HEK293 (cell line): ENCODE data around the gene SP8.

Experiments
- FEZF1 ChIP-seq: fragments of 450-650 bp; formaldehyde crosslinking; IDR thresholded peaks from 2 replicates; pipeline ENCODE4 v1.5.1; 2016; ENCODE audit warnings: missing biosample characterization, missing genetic modification characterization
- HIC1 ChIP-seq: fragments of 450-650 bp; formaldehyde crosslinking; IDR thresholded peaks from 2 replicates; pipeline ENCODE4 v1.5.1; 2016; ENCODE audit warnings: missing biosample characterization, missing genetic modification characterization
- KLF10 ChIP-seq: fragments of 450-650 bp; IDR thresholded peaks from 2 replicates; pipeline ENCODE4 v1.5.1; 2018; ENCODE audit warnings: missing biosample characterization, mild to moderate bottlenecking, missing genetic modification characterization
- KLF8 ChIP-seq: fragments of 450-650 bp; formaldehyde crosslinking; IDR thresholded peaks from 2 replicates; pipeline ENCODE4 v1.5.1; 2016; ENCODE audit warnings: missing biosample characterization, missing genetic modification characterization
- PATZ1 ChIP-seq: fragments of 450-650 bp; formaldehyde crosslinking; IDR thresholded peaks from 2 replicates; pipeline ENCODE4 v1.5.1; 2016; ENCODE audit warnings: missing biosample characterization, missing genetic modification characterization
- TCF7L2 ChIP-seq: IDR thresholded peaks from 2 replicates; pipeline ENCODE4 v1.6.1; 2011; ENCODE audit warnings: low read depth, mild to moderate bottlenecking, inconsistent platforms, low read length, moderate library complexity, borderline replicate concordance
- TSHZ1 ChIP-seq: fragments of 450-650 bp; formaldehyde crosslinking; IDR thresholded peaks from 2 replicates; pipeline ENCODE4 v1.5.1; 2016; ENCODE audit warnings: missing biosample characterization, missing genetic modification characterization, borderline replicate concordance
- WT1 ChIP-seq: fragments of 450-650 bp; formaldehyde crosslinking; IDR thresholded peaks from 2 replicates; pipeline ENCODE4 v1.5.1; 2016; ENCODE audit warnings: missing biosample characterization, missing genetic modification characterization
- ZBTB17 ChIP-seq: fragments of 450-650 bp; formaldehyde crosslinking; IDR thresholded peaks from 2 replicates; pipeline ENCODE4 v1.5.1; 2016; ENCODE audit warnings: missing biosample characterization, missing genetic modification characterization
- ZNF266 ChIP-seq: fragments of 450-650 bp; formaldehyde crosslinking; IDR thresholded peaks from 2 replicates; pipeline ENCODE4 v1.5.1; 2016; ENCODE audit warnings: missing biosample characterization, missing genetic modification characterization, low read depth
- ZNF335 ChIP-seq: fragments of 450-650 bp; formaldehyde crosslinking; conservative IDR thresholded peaks from 2 replicates; pipeline ENCODE4 v1.5.1; 2016; ENCODE audit warnings: missing biosample characterization, missing genetic modification characterization
- ZNF341 ChIP-seq: fragments of 450-650 bp; formaldehyde crosslinking; IDR thresholded peaks from 2 replicates; pipeline ENCODE4; 2016; ENCODE audit warnings: low read depth, missing biosample characterization, missing genetic modification characterization
- ZNF391 ChIP-seq: fragments of 450-650 bp; formaldehyde crosslinking; IDR thresholded peaks from 2 replicates; pipeline ENCODE4 v1.5.1; 2016; ENCODE audit warnings: low read depth, missing biosample characterization, missing genetic modification characterization, borderline replicate concordance
- ZNF610 ChIP-seq: fragments of 450-650 bp; formaldehyde crosslinking; IDR thresholded peaks from 2 replicates; pipeline ENCODE4 v1.5.1; 2016; ENCODE audit warnings: missing biosample characterization, missing genetic modification characterization, borderline replicate concordance
- ZNF707 ChIP-seq: fragments of 450-650 bp; formaldehyde crosslinking; IDR thresholded peaks from 2 replicates; pipeline ENCODE4 v1.5.1; 2016; ENCODE audit warnings: missing biosample characterization, missing genetic modification characterization
- ZNF830 ChIP-seq: fragments of 450-650 bp; IDR thresholded peaks from 2 replicates; pipeline ENCODE4 v1.5.0; 2018; ENCODE audit warnings: missing biosample characterization, missing genetic modification characterization, low read depth, mild to moderate bottlenecking, moderate library complexity
- ZNF843 ChIP-seq: fragments of 450-650 bp; formaldehyde crosslinking; IDR thresholded peaks from 2 replicates; pipeline ENCODE4 v1.5.1; 2016; ENCODE audit warnings: missing biosample characterization, missing genetic modification characterization
- ZXDB ChIP-seq: fragments of 450-650 bp; formaldehyde crosslinking; IDR thresholded peaks from 2 replicates; pipeline ENCODE4 v1.5.1; 2016; ENCODE audit warnings: missing biosample characterization, missing genetic modification characterization
- TF ChIP-seq, protein P1 (sequence below): fragments of 450-650 bp; formaldehyde crosslinking; IDR thresholded peaks from 2 replicates; pipeline ENCODE4 v1.5.1; 2016; ENCODE audit warnings: missing biosample characterization, missing genetic modification characterization
- TF ChIP-seq, protein P2 (sequence below): fragments of 450-650 bp; formaldehyde crosslinking; IDR thresholded peaks from 2 replicates; pipeline ENCODE4 v1.5.1; 2016; ENCODE audit warnings: missing biosample characterization, missing genetic modification characterization
- TF ChIP-seq, protein P3 (sequence below): fragments of 450-650 bp; formaldehyde crosslinking; IDR thresholded peaks from 2 replicates; pipeline ENCODE4 v1.5.1; 2016; ENCODE audit warnings: missing biosample characterization, missing genetic modification characterization
- TF ChIP-seq, protein P4 (sequence below): fragments of 450-650 bp; formaldehyde crosslinking; IDR thresholded peaks from 2 replicates; pipeline ENCODE4 v1.5.1; 2016; ENCODE audit warnings: missing biosample characterization, missing genetic modification characterization

Gene SP8

DNA sequence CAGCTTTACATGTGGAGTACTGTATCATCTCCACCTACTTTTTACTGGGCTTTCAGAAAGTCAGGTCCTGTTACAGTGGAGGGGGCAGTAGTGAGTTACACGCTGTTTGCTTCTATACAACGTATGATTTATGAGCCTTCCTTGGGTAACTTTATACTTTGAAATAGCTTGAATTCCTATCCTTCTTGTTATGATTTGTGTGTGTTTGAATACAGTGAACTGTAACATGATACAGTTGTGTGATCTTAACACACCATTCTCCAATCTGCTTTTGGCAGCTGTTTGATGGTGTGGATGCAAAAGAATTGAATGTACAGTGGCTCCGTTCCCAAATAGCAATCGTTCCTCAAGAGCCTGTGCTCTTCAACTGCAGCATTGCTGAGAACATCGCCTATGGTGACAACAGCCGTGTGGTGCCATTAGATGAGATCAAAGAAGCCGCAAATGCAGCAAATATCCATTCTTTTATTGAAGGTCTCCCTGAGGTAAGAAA lies 41.7 kb downstream of the SP8 start (continued):
- TF ChIP-seq TCF7L2 (peak; percentile 81), WT1 (tag by site-specific recombination) (peak; percentile 37; the same call in 1 of the 2 replicates), HIC1 (tag by site-specific recombination) (peak; percentile 61; the same call in 1 of the 2 replicates), KLF8 (tag by site-specific recombination) (peak; percentile 50), ZNF843 (peak; percentile 88), ZNF341 (tag by site-specific recombination) (peak; percentile 26; the same call in 1 of the 2 replicates), TSHZ1 (peak; percentile 71), ZBTB17 (tag by site-specific recombination) (0 out of 2 replicates have a peak, but pooled peaks have one; percentile 21), KLF10 (0 out of 2 replicates have a peak, but pooled peaks have one; percentile 56), ZNF266 (tag by site-specific recombination) (no peak), ZNF335 (tag by site-specific recombination) (peak; percentile 33; the same call in 1 of the 2 replicates), ZNF830 (no peak), ZXDB (tag by site-specific recombination) (peak; percentile 61; the same call in 1 of the 2 replicates), ZNF610 (0 out of 2 replicates have a peak, but pooled peaks have one; percentile 50), ZNF391 (tag by site-specific recombination) (peak; percentile 40; the same call in 1 of the 2 replicates), FEZF1 (tag by site-specific recombination) (peak; percentile 63), ZNF707 (tag by site-specific recombination) (no peak), PATZ1 (tag by site-specific recombination) (0 out of 2 replicates have a peak, but pooled peaks have one; percentile 15)
- TF ChIP-seq, protein P1, sequence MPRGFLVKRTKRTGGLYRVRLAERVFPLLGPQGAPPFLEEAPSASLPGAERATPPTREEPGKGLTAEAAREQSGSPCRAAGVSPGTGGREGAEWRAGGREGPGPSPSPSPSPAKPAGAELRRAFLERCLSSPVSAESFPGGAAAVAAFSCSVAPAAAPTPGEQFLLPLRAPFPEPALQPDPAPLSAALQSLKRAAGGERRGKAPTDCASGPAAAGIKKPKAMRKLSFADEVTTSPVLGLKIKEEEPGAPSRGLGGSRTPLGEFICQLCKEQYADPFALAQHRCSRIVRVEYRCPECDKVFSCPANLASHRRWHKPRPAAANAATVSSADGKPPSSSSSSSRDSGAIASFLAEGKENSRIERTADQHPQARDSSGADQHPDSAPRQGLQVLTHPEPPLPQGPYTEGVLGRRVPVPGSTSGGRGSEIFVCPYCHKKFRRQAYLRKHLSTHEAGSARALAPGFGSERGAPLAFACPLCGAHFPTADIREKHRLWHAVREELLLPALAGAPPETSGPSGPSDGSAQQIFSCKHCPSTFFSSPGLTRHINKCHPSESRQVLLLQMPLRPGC (tag by site-specific recombination) = peak; percentile 55; the same call in 1 of the 2 replicates
- TF ChIP-seq, protein P2, sequence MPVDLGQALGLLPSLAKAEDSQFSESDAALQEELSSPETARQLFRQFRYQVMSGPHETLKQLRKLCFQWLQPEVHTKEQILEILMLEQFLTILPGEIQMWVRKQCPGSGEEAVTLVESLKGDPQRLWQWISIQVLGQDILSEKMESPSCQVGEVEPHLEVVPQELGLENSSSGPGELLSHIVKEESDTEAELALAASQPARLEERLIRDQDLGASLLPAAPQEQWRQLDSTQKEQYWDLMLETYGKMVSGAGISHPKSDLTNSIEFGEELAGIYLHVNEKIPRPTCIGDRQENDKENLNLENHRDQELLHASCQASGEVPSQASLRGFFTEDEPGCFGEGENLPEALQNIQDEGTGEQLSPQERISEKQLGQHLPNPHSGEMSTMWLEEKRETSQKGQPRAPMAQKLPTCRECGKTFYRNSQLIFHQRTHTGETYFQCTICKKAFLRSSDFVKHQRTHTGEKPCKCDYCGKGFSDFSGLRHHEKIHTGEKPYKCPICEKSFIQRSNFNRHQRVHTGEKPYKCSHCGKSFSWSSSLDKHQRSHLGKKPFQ (tag by site-specific recombination) = 0 out of 2 replicates have a peak, but pooled peaks have one; percentile 69
- TF ChIP-seq, protein P3, sequence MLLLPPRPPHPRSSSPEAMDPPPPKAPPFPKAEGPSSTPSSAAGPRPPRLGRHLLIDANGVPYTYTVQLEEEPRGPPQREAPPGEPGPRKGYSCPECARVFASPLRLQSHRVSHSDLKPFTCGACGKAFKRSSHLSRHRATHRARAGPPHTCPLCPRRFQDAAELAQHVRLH (tag by site-specific recombination) = peak; percentile 24; the same call in 1 of the 2 replicates
- TF ChIP-seq, protein P4, sequence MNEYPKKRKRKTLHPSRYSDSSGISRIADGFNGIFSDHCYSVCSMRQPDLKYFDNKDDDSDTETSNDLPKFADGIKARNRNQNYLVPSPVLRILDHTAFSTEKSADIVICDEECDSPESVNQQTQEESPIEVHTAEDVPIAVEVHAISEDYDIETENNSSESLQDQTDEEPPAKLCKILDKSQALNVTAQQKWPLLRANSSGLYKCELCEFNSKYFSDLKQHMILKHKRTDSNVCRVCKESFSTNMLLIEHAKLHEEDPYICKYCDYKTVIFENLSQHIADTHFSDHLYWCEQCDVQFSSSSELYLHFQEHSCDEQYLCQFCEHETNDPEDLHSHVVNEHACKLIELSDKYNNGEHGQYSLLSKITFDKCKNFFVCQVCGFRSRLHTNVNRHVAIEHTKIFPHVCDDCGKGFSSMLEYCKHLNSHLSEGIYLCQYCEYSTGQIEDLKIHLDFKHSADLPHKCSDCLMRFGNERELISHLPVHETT (tag by site-specific recombination) = no peak
